ENCODE data around the gene ENOSF1.

Gene ENOSF1

DNA sequence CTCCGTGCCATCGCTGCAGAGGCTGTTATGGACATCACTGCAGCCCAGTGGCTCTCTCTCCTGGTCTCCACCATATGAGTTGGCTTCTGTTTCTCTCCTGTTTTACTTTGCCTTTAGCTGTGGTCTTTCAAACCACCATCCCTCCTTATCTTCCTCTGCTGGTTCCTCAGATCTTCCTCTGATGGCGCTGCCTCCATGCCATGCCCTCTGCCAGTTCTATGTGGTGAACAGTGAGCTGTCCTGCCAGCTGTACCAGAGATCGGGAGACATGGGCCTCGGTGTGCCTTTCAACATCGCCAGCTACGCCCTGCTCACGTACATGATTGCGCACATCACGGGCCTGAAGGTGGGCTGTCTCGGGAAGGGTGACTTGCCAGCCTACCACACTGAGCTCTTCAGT lies 41.9 kb downstream of the ENOSF1 start:
- H3K27ac ChIP-seq = no peak overlapping the region
- TF ChIP-seq, protein P1, sequence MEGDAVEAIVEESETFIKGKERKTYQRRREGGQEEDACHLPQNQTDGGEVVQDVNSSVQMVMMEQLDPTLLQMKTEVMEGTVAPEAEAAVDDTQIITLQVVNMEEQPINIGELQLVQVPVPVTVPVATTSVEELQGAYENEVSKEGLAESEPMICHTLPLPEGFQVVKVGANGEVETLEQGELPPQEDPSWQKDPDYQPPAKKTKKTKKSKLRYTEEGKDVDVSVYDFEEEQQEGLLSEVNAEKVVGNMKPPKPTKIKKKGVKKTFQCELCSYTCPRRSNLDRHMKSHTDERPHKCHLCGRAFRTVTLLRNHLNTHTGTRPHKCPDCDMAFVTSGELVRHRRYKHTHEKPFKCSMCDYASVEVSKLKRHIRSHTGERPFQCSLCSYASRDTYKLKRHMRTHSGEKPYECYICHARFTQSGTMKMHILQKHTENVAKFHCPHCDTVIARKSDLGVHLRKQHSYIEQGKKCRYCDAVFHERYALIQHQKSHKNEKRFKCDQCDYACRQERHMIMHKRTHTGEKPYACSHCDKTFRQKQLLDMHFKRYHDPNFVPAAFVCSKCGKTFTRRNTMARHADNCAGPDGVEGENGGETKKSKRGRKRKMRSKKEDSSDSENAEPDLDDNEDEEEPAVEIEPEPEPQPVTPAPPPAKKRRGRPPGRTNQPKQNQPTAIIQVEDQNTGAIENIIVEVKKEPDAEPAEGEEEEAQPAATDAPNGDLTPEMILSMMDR (conservative IDR thresholded peaks at IDR 0.05) = no peak

DNA sequence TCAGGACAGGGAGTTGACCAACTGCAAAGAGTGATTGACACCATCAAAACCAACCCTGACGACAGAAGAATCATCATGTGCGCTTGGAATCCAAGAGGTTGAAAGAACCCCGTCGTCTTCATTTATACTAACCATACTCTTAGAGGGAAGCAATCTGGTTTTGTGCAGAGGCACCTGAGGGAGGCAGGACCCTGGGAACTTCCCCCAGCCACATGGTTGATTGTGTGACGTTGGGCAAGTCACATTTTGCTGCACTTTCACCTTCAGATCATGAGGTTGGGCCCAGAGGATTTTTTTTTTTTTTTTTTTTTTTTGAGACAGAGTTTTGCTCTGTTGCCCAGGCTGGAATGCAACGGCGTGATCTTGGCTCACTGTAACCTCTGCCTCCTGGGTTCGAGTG lies 43.4 kb downstream of the ENOSF1 start:
- no peak overlapping the region for H3K27ac ChIP-seq
- TF ChIP-seq, protein P1 (conservative IDR thresholded peaks at IDR 0.05) = no peak

DNA sequence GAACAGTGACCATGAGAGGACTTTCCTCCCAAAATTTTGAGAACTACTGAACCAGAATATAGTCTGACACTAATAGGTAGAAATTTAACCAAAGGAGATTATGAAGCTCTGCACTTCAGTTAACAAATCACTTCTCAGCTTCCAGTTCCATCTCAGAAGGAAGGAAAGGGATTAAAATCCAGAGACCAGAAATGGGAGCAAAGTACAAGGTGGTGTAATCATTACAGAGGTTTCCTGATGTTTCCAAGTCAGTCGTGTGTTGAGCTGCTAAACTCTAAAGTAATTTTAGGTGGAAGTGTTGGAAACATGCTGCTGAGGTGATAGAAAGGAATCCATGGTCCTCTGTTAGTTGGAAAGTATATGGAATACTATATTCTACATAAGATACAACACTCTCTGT lies 44.2 kb downstream of the ENOSF1 start:
- TF ChIP-seq, protein P1 (conservative IDR thresholded peaks at IDR 0.05) = no peak
- no peak overlapping the region for H3K27ac ChIP-seq

DNA sequence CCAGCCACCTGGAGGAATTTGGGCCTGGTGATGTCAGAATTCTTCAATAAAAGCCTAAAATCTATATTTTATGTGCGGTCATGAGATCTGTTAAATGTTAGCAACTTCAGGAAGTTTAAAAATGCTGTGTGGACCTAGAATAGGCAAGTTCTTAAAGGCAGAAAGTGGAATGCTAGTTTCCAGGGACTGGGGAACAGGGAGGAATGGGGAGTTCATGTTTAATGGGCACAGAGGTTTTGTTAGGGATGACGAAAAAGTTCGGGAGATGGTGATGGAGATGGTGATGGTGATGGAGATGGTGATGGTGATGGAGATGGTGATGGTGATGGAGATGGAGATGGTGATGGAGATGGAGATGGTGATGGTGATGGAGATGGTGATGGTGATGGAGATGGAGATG lies 45.8 kb downstream of the ENOSF1 start:
- TF ChIP-seq, protein P1 (conservative IDR thresholded peaks at IDR 0.05) = no peak
- H3K27ac ChIP-seq = no peak overlapping the region

DNA sequence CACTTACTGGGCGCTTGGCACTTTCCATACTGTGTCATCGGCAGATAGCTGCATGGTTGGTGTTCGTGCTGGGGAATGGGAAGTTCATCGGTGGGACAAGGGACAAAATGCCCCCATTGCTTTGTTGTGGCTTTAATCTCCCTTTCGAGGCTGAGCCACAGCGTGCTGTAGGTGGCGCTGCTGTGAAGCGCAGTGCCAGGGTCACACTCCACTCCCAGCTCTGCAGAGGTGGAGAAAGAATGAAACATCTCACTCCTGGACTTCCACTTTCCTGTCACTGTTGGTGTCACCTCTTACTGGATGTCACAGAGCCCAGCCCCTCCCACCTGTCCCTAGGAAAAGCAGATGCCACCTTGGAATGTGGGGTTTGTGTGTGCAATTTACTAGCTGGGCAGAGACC lies 46.3 kb downstream of the ENOSF1 start:
- TF ChIP-seq, protein P1 (conservative IDR thresholded peaks at IDR 0.05) = peak; percentile 19; the same call in 1 of the 2 replicates
- H3K27ac ChIP-seq = no peak overlapping the region

DNA sequence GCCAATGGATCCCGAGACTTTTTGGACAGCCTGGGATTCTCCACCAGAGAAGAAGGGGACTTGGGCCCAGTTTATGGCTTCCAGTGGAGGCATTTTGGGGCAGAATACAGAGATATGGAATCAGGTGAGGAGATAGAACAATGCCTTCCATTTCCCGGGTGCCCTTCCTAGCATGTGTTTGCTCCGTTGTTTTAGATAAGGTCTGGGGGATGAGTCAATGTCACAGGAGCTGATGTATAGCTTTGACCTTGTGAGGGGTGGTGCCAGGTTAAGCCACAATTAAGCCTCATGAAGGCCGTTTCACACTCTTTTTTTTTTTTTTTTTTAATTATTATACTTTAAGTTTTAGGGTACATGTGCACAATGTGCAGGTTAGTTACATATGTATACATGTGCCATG lies 50.2 kb downstream of the ENOSF1 start:
- TF ChIP-seq, protein P1 (conservative IDR thresholded peaks at IDR 0.05) = no peak
- H3K27ac ChIP-seq = no peak overlapping the region

DNA sequence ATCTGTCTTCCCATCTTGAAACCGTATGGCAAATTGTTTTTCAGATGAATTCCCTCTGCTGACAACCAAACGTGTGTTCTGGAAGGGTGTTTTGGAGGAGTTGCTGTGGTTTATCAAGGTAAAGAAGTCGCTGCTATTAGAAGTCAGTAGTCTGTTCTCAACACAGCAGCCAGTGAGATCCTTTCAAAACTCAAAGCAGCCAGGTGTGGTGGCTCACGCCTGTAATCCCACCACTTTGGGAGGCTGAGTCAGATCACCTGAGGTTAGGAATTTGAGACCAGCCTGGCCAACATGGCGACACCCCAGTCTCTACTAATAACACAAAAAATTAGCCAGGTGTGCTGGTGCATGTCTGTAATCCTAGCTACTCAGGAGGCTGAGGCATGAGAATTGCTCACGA lies 52.8 kb downstream of the ENOSF1 start:
- TF ChIP-seq, protein P1 (conservative IDR thresholded peaks at IDR 0.05) = no peak
- H3K27ac ChIP-seq = no peak overlapping the region
